HepG2 (cell line): ENCODE measurements around the gene KRTAP12-4. TPM values are rescaled to one million over a fixed set of nuclear protein-coding genes. Genes with fewer than 3 reads are reported as not detected.
"Not testable (repeated sequence)": the region's sequence is repeated elsewhere in the genome, so short reads cannot be mapped to it uniquely, and the experiment has no call there.

ENCODE experiments used
- ATAC-seq: fragments of 200-7000 bp; cut with Tn5 transposase; 3 replicates; pipeline ENCODE4 v1.9.1; 2020; ENCODE audit warnings: mild to moderate bottlenecking, moderate library complexity
- BruUV-seq: library from RNA; stranded (reverse); fragments of 400-500 nt; replicated peaks from 2 replicates; lab custom pipeline; 2021; lab: Mats Ljungman, UMichigan
- CTCF ChIA-PET: fragments of 300-600 bp; formaldehyde crosslinking; extraction: SDS; loops from one replicate; lab custom pipeline; 2021; ENCODE audit warnings: low total read pairs, inconsistent platforms, low intra/inter-chr PET ratio; lab: Yijun Ruan, JAX
- POLR2A ChIA-PET: fragments of 350-600 bp; sonication (Branson Sonifier 250); formaldehyde crosslinking; loops from one replicate; lab custom pipeline; 2020; ENCODE audit warnings: antibody characterized with exemption, inconsistent platforms; lab: Yijun Ruan, JAX
- DNase-seq: peaks from one replicate; pipeline ENCODE4 v3.0.0-alpha.2; 2015; ENCODE audit warnings: low spot score
- FAIRE-seq: peaks from 3 replicates; lab custom pipeline; 2011; peaks lifted over from hg19 to GRCh38; lab: Jason Lieb, UNC
- H2AFZ ChIP-seq: one replicate; pipeline ENCODE4 v1.6.1; 2011; ENCODE audit warnings: low read length, inconsistent platforms
- H3K27ac ChIP-seq: fragments of 300-600 bp; 3 replicates; pipeline ENCODE4 v1.8.0; 2011; ENCODE audit warnings: mixed run types, mild to moderate bottlenecking, mixed read lengths, low read length, inconsistent platforms; ENCODE audit not compliant: insufficient read depth; ENCODE audit errors: extremely low read length
- H3K27me3 ChIP-seq, 2 experiments: fragments of 200-600 bp in 1 of 2; 2 replicates in 1 of 2; 3 replicates in 1 of 2; pipeline versions ENCODE4 v1.6.0 to v1.8.0; 2011; ENCODE audit warnings: low read length in 2 of 2, mild to moderate bottlenecking in 2 of 2, moderate library complexity in 2 of 2, inconsistent platforms in 1 of 2; ENCODE audit not compliant: insufficient read depth in 2 of 2, control insufficient read depth in 1 of 2
- H3K36me3 ChIP-seq, 2 experiments: fragments of 200-600 bp in 1 of 2; replicated peaks in 1 of 2; 2 replicates in 1 of 2; 3 replicates in 1 of 2; pipeline versions ENCODE4 v1.5.1 to v1.8.0; 2011; ENCODE audit warnings: low read length in 2 of 2, inconsistent platforms in 1 of 2; ENCODE audit not compliant: insufficient read depth in 2 of 2, control insufficient read depth in 1 of 2
- H3K4me1 ChIP-seq: 2 replicates; pipeline ENCODE4 v1.5.1; 2012; ENCODE audit warnings: low read length, inconsistent platforms; ENCODE audit not compliant: insufficient read depth
- H3K4me2 ChIP-seq: 2 replicates; pipeline ENCODE4 v1.6.0; 2011; ENCODE audit warnings: low read depth, low read length, inconsistent platforms
- H3K4me3 ChIP-seq, 3 experiments: fragments of 200-600 bp in 1 of 3; sonication (generic), shearing (Covaris generic) in 1 of 3; replicated peaks in 1 of 3; 2 replicates each; pipeline ENCODE4 v1.5.1; 2011 to 2016; ENCODE audit warnings: low read length in 3 of 3, inconsistent platforms in 2 of 3, low read depth in 2 of 3, mild to moderate bottlenecking in 2 of 3, control low read depth in 1 of 3, mixed read lengths in 1 of 3; ENCODE audit not compliant: insufficient read depth in 1 of 3
- H3K79me2 ChIP-seq: one replicate; pipeline ENCODE4 v1.6.1; 2011; ENCODE audit warnings: low read length, inconsistent platforms; ENCODE audit not compliant: insufficient read depth
- H3K9ac ChIP-seq: 2 replicates; pipeline ENCODE4 v1.6.0; 2011; ENCODE audit warnings: mild to moderate bottlenecking, low read depth, low read length, inconsistent platforms; ENCODE audit not compliant: insufficient read depth
- H3K9me3 ChIP-seq: 2 replicates; pipeline ENCODE4 v1.5.1; 2012; ENCODE audit warnings: mild to moderate bottlenecking, low read length
- H4K20me1 ChIP-seq: 2 replicates; pipeline ENCODE4 v1.6.0; 2011; ENCODE audit warnings: inconsistent platforms, mild to moderate bottlenecking, low read length, moderate library complexity; ENCODE audit not compliant: insufficient read depth
- IRX3 ChIP-seq: sonication (generic); formaldehyde crosslinking; IDR thresholded peaks from 2 replicates; pipeline ENCODE4 v1.8.1; 2023; ENCODE audit warnings: mild to moderate bottlenecking, low read depth, missing genetic modification reagents, borderline replicate concordance
- ONECUT2 ChIP-seq: sonication (generic); formaldehyde crosslinking; IDR thresholded peaks from 2 replicates; pipeline ENCODE4 v1.4.0; 2020; ENCODE audit warnings: missing genetic modification reagents
- SP2 ChIP-seq: sonication (generic); formaldehyde crosslinking; IDR thresholded peaks from 2 replicates; pipeline ENCODE4 v1.5.1; 2020; ENCODE audit warnings: mild to moderate bottlenecking, missing genetic modification reagents
- ZFP36L2 ChIP-seq: sonication (generic); formaldehyde crosslinking; IDR thresholded peaks from 2 replicates; pipeline ENCODE4 v1.4.0; 2020; ENCODE audit warnings: missing genetic modification reagents
- WGBS: methylation state at CpG from one replicate; pipeline ENCODE4 v1.1.6; 2017; ENCODE audit warnings: low lambda C conversion rate; 5-methylcytosine and 5-hydroxymethylcytosine counted together
- in situ Hi-C: cut with HindIII; loops from 2 replicates; pipeline ENCODE4 v1.10.0; 2017; ENCODE audit warnings: low pct_unique_long_range_greater_than_20kb; ENCODE audit not compliant: extremely low pct_ligation_motif_present
- intact Hi-C: fragments of 100-400 bp; cut with micrococcal nuclease; formaldehyde crosslinking; loops from one replicate; pipeline ENCODE4 v1.10.0; 2022; ENCODE audit not compliant: unreplicated experiment
- polyA plus RNA-seq, 8 experiments: library from polyadenylated mRNA; depleted of rRNA in 3 of 8; stranded (reverse) in 7 of 8; unstranded in 1 of 8; fragments of >200 nt; fragmentation: Illumina TruSeq in 4 of 8; extraction: Trizol in 4 of 8; gene quantifications; 2 replicates each; pipeline versions ENCODE4 v1.2.1 to v1.2.3, GENCODE V29; 2011 to 2016; ENCODE audit warnings: low read depth in 4 of 8, missing spikeins in 1 of 8, mixed read lengths in 1 of 8; ENCODE audit not compliant: insufficient read depth in 1 of 8
- total RNA-seq, 5 experiments: library from RNA; depleted of rRNA; stranded (reverse); fragments of >200 nt; fragmentation: Illumina TruSeq; extraction: Trizol; gene quantifications; 2 replicates each; pipeline ENCODE4 v1.2.3, GENCODE V29; 2016; ENCODE audit warnings: low read depth in 1 of 5
- TF ChIP-seq, protein P1 (sequence below): sonication (generic); formaldehyde crosslinking; IDR thresholded peaks from 2 replicates; pipeline ENCODE4 v1.5.1; 2020; ENCODE audit warnings: mild to moderate bottlenecking, missing genetic modification reagents, moderate library complexity
- TF ChIP-seq, protein P2 (sequence below): sonication (generic); formaldehyde crosslinking; IDR thresholded peaks from 2 replicates; pipeline ENCODE4 v1.8.0; 2022; ENCODE audit warnings: missing genetic modification reagents, mild to moderate bottlenecking, moderate library complexity, borderline replicate concordance

KRTAP12-4 gene
- total and polyA plus RNA-seq, 2 of the 13 experiments (the other 11 are each of a cell fraction or from before 2014, with no cell fraction given) = not detected

DNA sequence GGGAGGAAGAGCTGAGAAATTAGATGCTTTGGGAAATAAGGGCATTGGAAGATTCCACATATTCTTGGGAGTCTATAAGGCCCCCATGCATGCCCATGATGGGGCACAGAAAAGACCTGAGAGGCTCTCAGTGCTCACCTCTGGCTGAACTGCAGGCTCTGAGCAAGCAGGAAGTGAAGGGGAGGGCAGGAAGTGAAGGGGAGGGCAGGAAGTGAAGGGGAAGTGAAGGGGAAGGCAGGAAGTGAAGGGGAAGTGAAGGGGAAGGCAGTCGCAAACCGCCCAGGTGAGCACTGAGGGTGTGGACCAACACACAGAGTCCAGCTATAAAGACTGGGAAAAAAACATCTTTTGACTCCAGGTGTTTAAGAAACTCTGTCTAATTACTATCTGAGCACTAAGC, 24.0 kb downstream of the KRTAP12-4 start:
- H3K9ac ChIP-seq = no peak overlapping the region
- H3K27ac ChIP-seq = no peak overlapping the region
- in situ Hi-C loops = no loop called here
- no peak for DNase-seq
- WGBS = 81% methylated on average over 2 of the region's 2 CpGs
- H3K79me2 ChIP-seq = no peaks in the 10 kb centered on the region
- no peak overlapping the region for H2AFZ ChIP-seq
- H4K20me1 ChIP-seq = no peaks in the 10 kb centered on the region
- 0 out of 5 replicates have a peak, but pooled peaks cover 0 to 6% of the 10 kb centered on the region in 2 experiments for H3K27me3 ChIP-seq
- POLR2A ChIA-PET = no interaction called here
- TF ChIP-seq, protein P1, sequence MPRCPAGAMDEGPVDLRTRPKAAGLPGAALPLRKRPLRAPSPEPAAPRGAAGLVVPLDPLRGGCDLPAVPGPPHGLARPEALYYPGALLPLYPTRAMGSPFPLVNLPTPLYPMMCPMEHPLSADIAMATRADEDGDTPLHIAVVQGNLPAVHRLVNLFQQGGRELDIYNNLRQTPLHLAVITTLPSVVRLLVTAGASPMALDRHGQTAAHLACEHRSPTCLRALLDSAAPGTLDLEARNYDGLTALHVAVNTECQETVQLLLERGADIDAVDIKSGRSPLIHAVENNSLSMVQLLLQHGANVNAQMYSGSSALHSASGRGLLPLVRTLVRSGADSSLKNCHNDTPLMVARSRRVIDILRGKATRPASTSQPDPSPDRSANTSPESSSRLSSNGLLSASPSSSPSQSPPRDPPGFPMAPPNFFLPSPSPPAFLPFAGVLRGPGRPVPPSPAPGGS = no peak
- TF ChIP-seq ONECUT2 (CRISPR knock-in tag) = no peak
- CTCF ChIA-PET = no interaction called here
- intact Hi-C loops = loop anchor here (10.0 kb wide), 1 partner anchor 64 kb away; the partner anchor contains the start of gene KRTAP10-12
- no peaks in the 10 kb centered on the region for H3K36me3 ChIP-seq
- no peak for FAIRE-seq
- peaks cover 16% of the 10 kb centered on the region; the same call in 1 of the 2 replicates for H3K9me3 ChIP-seq
- BruUV-seq = no TSS peak
- no peaks in the 10 kb centered on the region for H3K4me1 ChIP-seq
- no peak for ATAC-seq
- H3K4me2 ChIP-seq = no peak overlapping the region
- H3K4me3 ChIP-seq = no peak overlapping the region

DNA sequence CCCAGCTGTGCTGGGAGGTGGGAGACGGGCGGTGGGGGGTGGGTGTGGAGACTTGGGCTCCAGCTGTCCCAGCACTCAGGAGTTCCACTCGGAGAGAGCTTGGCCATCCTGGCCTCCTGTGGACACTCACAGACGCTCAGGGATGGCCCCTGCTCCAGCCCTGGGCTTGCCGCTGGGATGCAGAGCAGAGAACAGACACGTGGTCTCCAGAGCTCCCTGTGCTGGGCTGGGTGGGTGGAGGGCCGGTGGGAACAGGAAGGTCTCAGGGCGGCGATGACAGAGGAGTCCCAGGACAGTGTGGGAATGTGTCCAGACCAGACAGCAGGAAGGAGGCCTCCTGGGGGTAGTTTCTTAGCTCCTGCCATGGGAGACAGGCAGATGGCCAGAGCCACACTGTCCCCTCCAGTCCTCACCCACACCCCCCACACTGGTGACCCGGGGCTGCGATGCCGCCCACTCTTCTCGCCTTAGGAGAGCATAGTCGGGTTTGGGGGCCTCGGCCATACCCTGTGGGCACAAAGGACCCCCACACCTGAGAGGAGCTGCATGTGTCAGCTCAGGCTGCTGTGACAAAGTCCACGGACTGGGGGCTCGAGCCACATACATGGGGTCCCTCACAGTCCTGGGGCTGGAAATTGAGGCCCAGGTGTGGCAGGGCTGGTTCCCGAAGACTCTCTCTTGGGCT, 25.6 kb downstream of the KRTAP12-4 start:
- no peak overlapping the region for H3K9ac ChIP-seq
- 0 out of 5 replicates have a peak, but pooled peaks cover 0 to 6% of the 10 kb centered on the region in 2 experiments for H3K27me3 ChIP-seq
- TF ChIP-seq ZFP36L2 (CRISPR knock-in tag) (no peak), SP2 (CRISPR knock-in tag) (no peak), IRX3 (CRISPR knock-in tag) (no peak)
- TF ChIP-seq, protein P2, sequence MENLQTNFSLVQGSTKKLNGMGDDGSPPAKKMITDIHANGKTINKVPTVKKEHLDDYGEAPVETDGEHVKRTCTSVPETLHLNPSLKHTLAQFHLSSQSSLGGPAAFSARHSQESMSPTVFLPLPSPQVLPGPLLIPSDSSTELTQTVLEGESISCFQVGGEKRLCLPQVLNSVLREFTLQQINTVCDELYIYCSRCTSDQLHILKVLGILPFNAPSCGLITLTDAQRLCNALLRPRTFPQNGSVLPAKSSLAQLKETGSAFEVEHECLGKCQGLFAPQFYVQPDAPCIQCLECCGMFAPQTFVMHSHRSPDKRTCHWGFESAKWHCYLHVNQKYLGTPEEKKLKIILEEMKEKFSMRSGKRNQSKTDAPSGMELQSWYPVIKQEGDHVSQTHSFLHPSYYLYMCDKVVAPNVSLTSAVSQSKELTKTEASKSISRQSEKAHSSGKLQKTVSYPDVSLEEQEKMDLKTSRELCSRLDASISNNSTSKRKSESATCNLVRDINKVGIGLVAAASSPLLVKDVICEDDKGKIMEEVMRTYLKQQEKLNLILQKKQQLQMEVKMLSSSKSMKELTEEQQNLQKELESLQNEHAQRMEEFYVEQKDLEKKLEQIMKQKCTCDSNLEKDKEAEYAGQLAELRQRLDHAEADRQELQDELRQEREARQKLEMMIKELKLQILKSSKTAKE = no peak
- no peak overlapping the region for H2AFZ ChIP-seq
- no peak for DNase-seq
- H3K4me3 ChIP-seq = no peak overlapping the region
- intact Hi-C loops (no loop called here), in situ Hi-C loops (no loop called here)
- H3K4me2 ChIP-seq = no peak overlapping the region
- no peaks in the 10 kb centered on the region for H3K4me1 ChIP-seq
- no peaks in the 10 kb centered on the region for H3K36me3 ChIP-seq
- CTCF ChIA-PET = no interaction called here
- no peak overlapping the region for H3K27ac ChIP-seq
- no TSS peak for BruUV-seq
- no peaks in the 10 kb centered on the region for H3K79me2 ChIP-seq
- WGBS = 44% methylated on average over 7 of the region's 18 CpGs
- no peaks in the 10 kb centered on the region for H4K20me1 ChIP-seq
- no peak; the same call in 2 of the 3 replicates for ATAC-seq
- FAIRE-seq = no peak
- peaks cover 25% of the 10 kb centered on the region for H3K9me3 ChIP-seq
- POLR2A ChIA-PET = no interaction called here

DNA sequence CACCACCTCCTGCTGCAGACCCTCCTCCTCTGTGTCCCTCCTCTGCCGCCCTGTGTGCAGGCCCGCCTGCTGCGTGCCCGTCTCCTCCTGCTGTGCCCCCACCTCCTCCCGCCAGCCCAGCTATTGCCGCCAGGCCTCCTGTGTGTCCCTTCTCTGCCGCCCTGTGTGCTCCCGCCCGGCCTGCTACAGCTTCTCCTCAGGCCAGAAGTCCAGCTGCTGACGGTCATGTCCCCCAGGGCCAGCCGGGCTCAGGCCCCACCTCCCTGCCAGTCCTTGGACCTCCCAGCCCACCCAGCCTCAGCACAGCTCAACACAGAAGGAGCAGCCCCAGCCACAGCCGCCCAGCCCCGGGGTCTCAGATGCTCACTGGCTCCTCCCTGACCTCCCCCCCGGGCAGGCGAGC, 26.6 kb downstream of the KRTAP12-4 start:
- BruUV-seq, H2AFZ ChIP-seq, CTCF ChIA-PET, H4K20me1 ChIP-seq, H3K4me3 ChIP-seq, ATAC-seq, H3K4me1 ChIP-seq, H3K27ac ChIP-seq, H3K36me3 ChIP-seq, FAIRE-seq, DNase-seq, in situ Hi-C loops, H3K79me2 ChIP-seq, H3K27me3 ChIP-seq, POLR2A ChIA-PET, H3K9ac ChIP-seq, H3K4me2 ChIP-seq, intact Hi-C loops: not testable (repeated sequence)
- H3K9me3 ChIP-seq = peaks cover 32% of the 10 kb centered on the region
- 56% methylated on average over 11 of the region's 15 CpGs for WGBS
